HEK293T (cell line): ENCODE measurements around the gene IFITM1.

Experiments
- ARNT ChIP-seq: fragments of 450-650 bp; IDR thresholded peaks from 2 replicates; pipeline ENCODE4 v1.6.1; 2017; ENCODE audit warnings: mild to moderate bottlenecking
- BHLHE40 ChIP-seq: fragments of 450-650 bp; IDR thresholded peaks from 2 replicates; pipeline ENCODE4 v1.6.1; 2016; ENCODE audit warnings: mild to moderate bottlenecking, moderate library complexity, borderline replicate concordance
- FOXK2 ChIP-seq: fragments of 450-650 bp; IDR thresholded peaks from 2 replicates; pipeline ENCODE4 v1.6.1; 2016; ENCODE audit warnings: mild to moderate bottlenecking
- FOXM1 ChIP-seq: fragments of 450-650 bp; IDR thresholded peaks from 2 replicates; pipeline ENCODE4 v1.6.1; 2017; ENCODE audit warnings: mild to moderate bottlenecking, borderline replicate concordance
- L3MBTL2 ChIP-seq: fragments of 450-650 bp; conservative IDR thresholded peaks from 2 replicates; pipeline ENCODE4 v1.6.1; 2016; ENCODE audit warnings: mild to moderate bottlenecking
- NFRKB ChIP-seq: fragments of 450-650 bp; IDR thresholded peaks from 2 replicates; pipeline ENCODE4 v1.6.1; 2016; ENCODE audit warnings: mild to moderate bottlenecking, moderate library complexity
- SP1 ChIP-seq: fragments of 450-650 bp; IDR thresholded peaks from 2 replicates; pipeline ENCODE4 v1.6.1; 2017
- SUZ12 ChIP-seq: fragments of 450-650 bp; IDR thresholded peaks from 2 replicates; pipeline ENCODE4 v1.6.1; 2016; ENCODE audit warnings: mild to moderate bottlenecking
- TARDBP ChIP-seq: fragments of 450-650 bp; IDR thresholded peaks from 2 replicates; pipeline ENCODE4 v1.6.1; 2016
- TF ChIP-seq, protein P1 (sequence below): fragments of 450-650 bp; IDR thresholded peaks from 2 replicates; pipeline ENCODE4 v1.6.1; 2016

- TF ChIP-seq FOXM1: no peak
- no peak for TF ChIP-seq BHLHE40
- TF ChIP-seq ARNT: no peak
- no peak for TF ChIP-seq NFRKB
- TF ChIP-seq, protein P1, sequence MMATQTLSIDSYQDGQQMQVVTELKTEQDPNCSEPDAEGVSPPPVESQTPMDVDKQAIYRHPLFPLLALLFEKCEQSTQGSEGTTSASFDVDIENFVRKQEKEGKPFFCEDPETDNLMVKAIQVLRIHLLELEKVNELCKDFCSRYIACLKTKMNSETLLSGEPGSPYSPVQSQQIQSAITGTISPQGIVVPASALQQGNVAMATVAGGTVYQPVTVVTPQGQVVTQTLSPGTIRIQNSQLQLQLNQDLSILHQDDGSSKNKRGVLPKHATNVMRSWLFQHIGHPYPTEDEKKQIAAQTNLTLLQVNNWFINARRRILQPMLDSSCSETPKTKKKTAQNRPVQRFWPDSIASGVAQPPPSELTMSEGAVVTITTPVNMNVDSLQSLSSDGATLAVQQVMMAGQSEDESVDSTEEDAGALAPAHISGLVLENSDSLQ: no peak
- TF ChIP-seq SUZ12: no peak
- TF ChIP-seq FOXK2: no peak
- no peak for TF ChIP-seq L3MBTL2
- no peak for TF ChIP-seq SP1
- TF ChIP-seq TARDBP: no peak
Measured at GRCh38 chr11:326842-327580, 13.2 kb downstream of the IFITM1 start.
